ENCODE measurements around the gene SYNJ1. TPM values are rescaled to one million over a fixed set of nuclear protein-coding genes. Genes with fewer than 3 reads are reported as not detected.

Gene SYNJ1
- total RNA-seq, 1 experiment from 2014 or later, result 4.2 TPM

DNA sequence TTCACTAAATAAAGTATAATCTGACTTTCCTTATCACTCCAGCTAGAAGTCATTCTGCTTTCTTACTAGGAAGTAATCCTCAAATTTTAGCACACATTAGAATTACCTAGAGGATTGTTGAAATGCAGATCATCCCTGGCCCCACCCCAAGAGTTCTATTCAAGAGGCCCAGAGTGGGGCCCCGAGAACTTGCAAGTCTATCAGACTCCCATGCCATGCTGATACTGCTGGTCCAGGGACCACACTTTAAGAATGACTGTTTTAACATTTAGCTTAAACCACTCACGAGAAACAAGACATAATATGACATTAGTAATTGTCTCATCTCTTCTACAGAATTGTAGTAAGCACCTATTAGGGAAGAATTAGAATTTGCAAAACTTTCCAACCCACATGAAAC lies 7.7 kb upstream of the SYNJ1 start:
- TF ChIP-seq ZNF219 (CRISPR knock-in tag; IDR thresholded peaks at IDR 0.05; ENCODE audit: borderline replicate concordance) (no peak), ZNF317 (CRISPR knock-in tag; IDR thresholded peaks at IDR 0.05; ENCODE audit: borderline replicate concordance, low read depth) (no peak), IRF2 (CRISPR knock-in tag; IDR thresholded peaks at IDR 0.05; ENCODE audit: borderline replicate concordance, low read depth) (no peak), NFYB (CRISPR knock-in tag; conservative IDR thresholded peaks at IDR 0.05; ENCODE audit: low read depth) (no peak), FOXJ3 (CRISPR knock-in tag; IDR thresholded peaks at IDR 0.05; ENCODE audit: borderline replicate concordance) (no peak), TP53 (CRISPR knock-in tag; IDR thresholded peaks at IDR 0.05) (no peak), NR1H2 (CRISPR knock-in tag; IDR thresholded peaks at IDR 0.05) (no peak)
- TF ChIP-seq, protein P1, sequence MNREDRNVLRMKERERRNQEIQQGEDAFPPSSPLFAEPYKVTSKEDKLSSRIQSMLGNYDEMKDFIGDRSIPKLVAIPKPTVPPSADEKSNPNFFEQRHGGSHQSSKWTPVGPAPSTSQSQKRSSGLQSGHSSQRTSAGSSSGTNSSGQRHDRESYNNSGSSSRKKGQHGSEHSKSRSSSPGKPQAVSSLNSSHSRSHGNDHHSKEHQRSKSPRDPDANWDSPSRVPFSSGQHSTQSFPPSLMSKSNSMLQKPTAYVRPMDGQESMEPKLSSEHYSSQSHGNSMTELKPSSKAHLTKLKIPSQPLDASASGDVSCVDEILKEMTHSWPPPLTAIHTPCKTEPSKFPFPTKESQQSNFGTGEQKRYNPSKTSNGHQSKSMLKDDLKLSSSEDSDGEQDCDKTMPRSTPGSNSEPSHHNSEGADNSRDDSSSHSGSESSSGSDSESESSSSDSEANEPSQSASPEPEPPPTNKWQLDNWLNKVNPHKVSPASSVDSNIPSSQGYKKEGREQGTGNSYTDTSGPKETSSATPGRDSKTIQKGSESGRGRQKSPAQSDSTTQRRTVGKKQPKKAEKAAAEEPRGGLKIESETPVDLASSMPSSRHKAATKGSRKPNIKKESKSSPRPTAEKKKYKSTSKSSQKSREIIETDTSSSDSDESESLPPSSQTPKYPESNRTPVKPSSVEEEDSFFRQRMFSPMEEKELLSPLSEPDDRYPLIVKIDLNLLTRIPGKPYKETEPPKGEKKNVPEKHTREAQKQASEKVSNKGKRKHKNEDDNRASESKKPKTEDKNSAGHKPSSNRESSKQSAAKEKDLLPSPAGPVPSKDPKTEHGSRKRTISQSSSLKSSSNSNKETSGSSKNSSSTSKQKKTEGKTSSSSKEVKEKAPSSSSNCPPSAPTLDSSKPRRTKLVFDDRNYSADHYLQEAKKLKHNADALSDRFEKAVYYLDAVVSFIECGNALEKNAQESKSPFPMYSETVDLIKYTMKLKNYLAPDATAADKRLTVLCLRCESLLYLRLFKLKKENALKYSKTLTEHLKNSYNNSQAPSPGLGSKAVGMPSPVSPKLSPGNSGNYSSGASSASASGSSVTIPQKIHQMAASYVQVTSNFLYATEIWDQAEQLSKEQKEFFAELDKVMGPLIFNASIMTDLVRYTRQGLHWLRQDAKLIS (CRISPR knock-in tag; IDR thresholded peaks at IDR 0.05; ENCODE audit: borderline replicate concordance), result no peak
- TF ChIP-seq, protein P2, sequence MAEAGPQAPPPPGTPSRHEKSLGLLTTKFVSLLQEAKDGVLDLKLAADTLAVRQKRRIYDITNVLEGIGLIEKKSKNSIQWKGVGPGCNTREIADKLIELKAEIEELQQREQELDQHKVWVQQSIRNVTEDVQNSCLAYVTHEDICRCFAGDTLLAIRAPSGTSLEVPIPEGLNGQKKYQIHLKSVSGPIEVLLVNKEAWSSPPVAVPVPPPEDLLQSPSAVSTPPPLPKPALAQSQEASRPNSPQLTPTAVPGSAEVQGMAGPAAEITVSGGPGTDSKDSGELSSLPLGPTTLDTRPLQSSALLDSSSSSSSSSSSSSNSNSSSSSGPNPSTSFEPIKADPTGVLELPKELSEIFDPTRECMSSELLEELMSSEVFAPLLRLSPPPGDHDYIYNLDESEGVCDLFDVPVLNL (CRISPR knock-in tag; IDR thresholded peaks at IDR 0.05; ENCODE audit: borderline replicate concordance, low read depth), result no peak
- TF ChIP-seq, protein P3, sequence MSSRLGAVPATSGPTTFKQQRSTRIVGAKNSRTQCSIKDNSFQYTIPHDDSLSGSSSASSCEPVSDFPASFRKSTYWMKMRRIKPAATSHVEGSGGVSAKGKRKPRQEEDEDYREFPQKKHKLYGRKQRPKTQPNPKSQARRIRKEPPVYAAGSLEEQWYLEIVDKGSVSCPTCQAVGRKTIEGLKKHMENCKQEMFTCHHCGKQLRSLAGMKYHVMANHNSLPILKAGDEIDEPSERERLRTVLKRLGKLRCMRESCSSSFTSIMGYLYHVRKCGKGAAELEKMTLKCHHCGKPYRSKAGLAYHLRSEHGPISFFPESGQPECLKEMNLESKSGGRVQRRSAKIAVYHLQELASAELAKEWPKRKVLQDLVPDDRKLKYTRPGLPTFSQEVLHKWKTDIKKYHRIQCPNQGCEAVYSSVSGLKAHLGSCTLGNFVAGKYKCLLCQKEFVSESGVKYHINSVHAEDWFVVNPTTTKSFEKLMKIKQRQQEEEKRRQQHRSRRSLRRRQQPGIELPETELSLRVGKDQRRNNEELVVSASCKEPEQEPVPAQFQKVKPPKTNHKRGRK (CRISPR knock-in tag; IDR thresholded peaks at IDR 0.05; ENCODE audit: borderline replicate concordance), result no peak
- TF ChIP-seq, protein P4, sequence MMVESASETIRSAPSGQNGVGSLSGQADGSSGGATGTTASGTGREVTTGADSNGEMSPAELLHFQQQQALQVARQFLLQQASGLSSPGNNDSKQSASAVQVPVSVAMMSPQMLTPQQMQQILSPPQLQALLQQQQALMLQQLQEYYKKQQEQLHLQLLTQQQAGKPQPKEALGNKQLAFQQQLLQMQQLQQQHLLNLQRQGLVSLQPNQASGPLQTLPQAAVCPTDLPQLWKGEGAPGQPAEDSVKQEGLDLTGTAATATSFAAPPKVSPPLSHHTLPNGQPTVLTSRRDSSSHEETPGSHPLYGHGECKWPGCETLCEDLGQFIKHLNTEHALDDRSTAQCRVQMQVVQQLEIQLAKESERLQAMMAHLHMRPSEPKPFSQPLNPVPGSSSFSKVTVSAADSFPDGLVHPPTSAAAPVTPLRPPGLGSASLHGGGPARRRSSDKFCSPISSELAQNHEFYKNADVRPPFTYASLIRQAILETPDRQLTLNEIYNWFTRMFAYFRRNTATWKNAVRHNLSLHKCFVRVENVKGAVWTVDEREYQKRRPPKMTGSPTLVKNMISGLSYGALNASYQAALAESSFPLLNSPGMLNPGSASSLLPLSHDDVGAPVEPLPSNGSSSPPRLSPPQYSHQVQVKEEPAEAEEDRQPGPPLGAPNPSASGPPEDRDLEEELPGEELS (CRISPR knock-in tag; IDR thresholded peaks at IDR 0.05), result no peak
- TF ChIP-seq, protein P5, sequence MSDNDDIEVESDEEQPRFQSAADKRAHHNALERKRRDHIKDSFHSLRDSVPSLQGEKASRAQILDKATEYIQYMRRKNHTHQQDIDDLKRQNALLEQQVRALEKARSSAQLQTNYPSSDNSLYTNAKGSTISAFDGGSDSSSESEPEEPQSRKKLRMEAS (CRISPR knock-in tag; IDR thresholded peaks at IDR 0.05), result no peak
- TF ChIP-seq, protein P6, sequence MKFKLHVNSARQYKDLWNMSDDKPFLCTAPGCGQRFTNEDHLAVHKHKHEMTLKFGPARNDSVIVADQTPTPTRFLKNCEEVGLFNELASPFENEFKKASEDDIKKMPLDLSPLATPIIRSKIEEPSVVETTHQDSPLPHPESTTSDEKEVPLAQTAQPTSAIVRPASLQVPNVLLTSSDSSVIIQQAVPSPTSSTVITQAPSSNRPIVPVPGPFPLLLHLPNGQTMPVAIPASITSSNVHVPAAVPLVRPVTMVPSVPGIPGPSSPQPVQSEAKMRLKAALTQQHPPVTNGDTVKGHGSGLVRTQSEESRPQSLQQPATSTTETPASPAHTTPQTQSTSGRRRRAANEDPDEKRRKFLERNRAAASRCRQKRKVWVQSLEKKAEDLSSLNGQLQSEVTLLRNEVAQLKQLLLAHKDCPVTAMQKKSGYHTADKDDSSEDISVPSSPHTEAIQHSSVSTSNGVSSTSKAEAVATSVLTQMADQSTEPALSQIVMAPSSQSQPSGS (CRISPR knock-in tag; IDR thresholded peaks at IDR 0.05; ENCODE audit: borderline replicate concordance, low read depth), result no peak
- DNase-seq (ENCODE audit: low spot score) (no peak), ATAC-seq (peak; percentile 85)
- H3K4me3 Mint-ChIP-seq, result no peak overlapping the region; the same call in 1 of the 2 replicates
- H3K4me1 Mint-ChIP-seq, result peaks cover 14% of the 10 kb centered on the region
- ChIA-PET POLR2A (interaction anchor here (1.2 kb wide), 1 partner anchor 8 kb away, joined by 5 read pairs; no protein-coding TSS in a partner anchor), CTCF (no interaction called here)
- no peaks in the 10 kb centered on the region for H3K27me3 Mint-ChIP-seq (ENCODE audit: low read depth)
- no peaks in the 10 kb centered on the region for H3K9me3 Mint-ChIP-seq
- peak overlapping the region; percentile 88 for H3K27ac Mint-ChIP-seq
- peaks cover 21% of the 10 kb centered on the region for H3K36me3 Mint-ChIP-seq

DNA sequence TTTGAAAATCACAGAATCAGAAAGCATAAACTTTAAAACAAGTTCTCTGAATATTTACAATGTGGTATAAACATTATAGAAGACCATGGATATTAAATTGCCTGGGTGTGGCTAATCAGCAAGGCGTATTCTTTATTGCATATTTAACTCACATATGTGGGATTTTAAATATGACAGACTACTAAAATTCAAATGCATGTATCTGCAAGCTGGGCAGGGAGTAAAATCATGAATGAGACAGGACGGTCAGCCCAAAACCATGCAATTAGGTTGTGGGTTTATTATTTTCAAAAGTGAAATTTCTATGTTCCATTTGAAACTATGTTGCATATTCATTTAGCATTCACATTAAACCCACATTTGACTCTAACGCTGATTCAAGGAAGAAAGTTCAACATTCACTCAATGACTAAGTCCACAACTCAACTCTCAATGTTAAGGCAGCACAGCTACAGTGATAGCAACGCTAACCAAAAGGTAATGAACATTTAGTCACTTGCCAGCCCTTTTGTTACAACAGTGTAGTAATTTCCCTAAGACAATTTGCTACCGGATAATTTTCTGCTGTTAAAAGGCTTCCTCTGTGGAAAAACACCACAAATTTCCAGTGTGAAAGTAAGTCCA lies 6.3 kb upstream of the SYNJ1 start:
- POLR2A ChIA-PET, result no interaction called here
- Mint-ChIP-seq H3K9me3 (no peaks in the 10 kb centered on the region), H3K4me3 (no peak overlapping the region), H3K27me3 (ENCODE audit: low read depth) (no peaks in the 10 kb centered on the region), H3K4me1 (peaks cover 14% of the 10 kb centered on the region), H3K36me3 (peaks cover 11% of the 10 kb centered on the region), H3K27ac (no peak overlapping the region)
- DNase-seq (ENCODE audit: low spot score), result no peak
- CTCF ChIA-PET, result no interaction called here
- no peak for ATAC-seq
- TF ChIP-seq ZNF232 (CRISPR knock-in tag; IDR thresholded peaks at IDR 0.05), result no peak
- TF ChIP-seq HMGA2 (CRISPR knock-in tag; IDR thresholded peaks at IDR 0.05), result no peak
- TF ChIP-seq GABPB1 (CRISPR knock-in tag; IDR thresholded peaks at IDR 0.05), result no peak
- no peak for TF ChIP-seq TP53 (CRISPR knock-in tag; IDR thresholded peaks at IDR 0.05)
- TF ChIP-seq SOX15 (CRISPR knock-in tag; IDR thresholded peaks at IDR 0.05), result no peak
- TF ChIP-seq, protein P7, sequence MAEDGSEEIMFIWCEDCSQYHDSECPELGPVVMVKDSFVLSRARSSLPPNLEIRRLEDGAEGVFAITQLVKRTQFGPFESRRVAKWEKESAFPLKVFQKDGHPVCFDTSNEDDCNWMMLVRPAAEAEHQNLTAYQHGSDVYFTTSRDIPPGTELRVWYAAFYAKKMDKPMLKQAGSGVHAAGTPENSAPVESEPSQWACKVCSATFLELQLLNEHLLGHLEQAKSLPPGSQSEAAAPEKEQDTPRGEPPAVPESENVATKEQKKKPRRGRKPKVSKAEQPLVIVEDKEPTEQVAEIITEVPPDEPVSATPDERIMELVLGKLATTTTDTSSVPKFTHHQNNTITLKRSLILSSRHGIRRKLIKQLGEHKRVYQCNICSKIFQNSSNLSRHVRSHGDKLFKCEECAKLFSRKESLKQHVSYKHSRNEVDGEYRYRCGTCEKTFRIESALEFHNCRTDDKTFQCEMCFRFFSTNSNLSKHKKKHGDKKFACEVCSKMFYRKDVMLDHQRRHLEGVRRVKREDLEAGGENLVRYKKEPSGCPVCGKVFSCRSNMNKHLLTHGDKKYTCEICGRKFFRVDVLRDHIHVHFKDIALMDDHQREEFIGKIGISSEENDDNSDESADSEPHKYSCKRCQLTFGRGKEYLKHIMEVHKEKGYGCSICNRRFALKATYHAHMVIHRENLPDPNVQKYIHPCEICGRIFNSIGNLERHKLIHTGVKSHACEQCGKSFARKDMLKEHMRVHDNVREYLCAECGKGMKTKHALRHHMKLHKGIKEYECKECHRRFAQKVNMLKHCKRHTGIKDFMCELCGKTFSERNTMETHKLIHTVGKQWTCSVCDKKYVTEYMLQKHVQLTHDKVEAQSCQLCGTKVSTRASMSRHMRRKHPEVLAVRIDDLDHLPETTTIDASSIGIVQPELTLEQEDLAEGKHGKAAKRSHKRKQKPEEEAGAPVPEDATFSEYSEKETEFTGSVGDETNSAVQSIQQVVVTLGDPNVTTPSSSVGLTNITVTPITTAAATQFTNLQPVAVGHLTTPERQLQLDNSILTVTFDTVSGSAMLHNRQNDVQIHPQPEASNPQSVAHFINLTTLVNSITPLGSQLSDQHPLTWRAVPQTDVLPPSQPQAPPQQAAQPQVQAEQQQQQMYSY (CRISPR knock-in tag; IDR thresholded peaks at IDR 0.05), result no peak
- TF ChIP-seq ZNF423 (CRISPR knock-in tag; IDR thresholded peaks at IDR 0.05), result no peak
